K562 (cell line): Measurements from ENCODE around the gene EXTL1. TPM values are rescaled to one million over a fixed set of nuclear protein-coding genes. Genes with fewer than 3 reads are reported as not detected.

Experiments
- C11orf30 ChIP-seq: fragments of 450-650 bp; IDR thresholded peaks from 2 replicates; pipeline ENCODE4 v1.6.1; 2016; ENCODE audit warnings: low read depth, mild to moderate bottlenecking
- ETS2 ChIP-seq: IDR thresholded peaks from 2 replicates; pipeline ENCODE4 v1.6.1; 2016; ENCODE audit warnings: borderline replicate concordance, missing genetic modification characterization, mild to moderate bottlenecking, moderate library complexity, missing compliant biosample characterization; ENCODE audit not compliant: poor library complexity, severe bottlenecking
- FOXA3 ChIP-seq, 2 experiments: fragments of 450-650 bp in 1 of 2; sonication (generic) in 1 of 2; formaldehyde crosslinking; IDR thresholded peaks in 1 of 2; conservative IDR thresholded peaks in 1 of 2; 2 replicates each; pipeline versions ENCODE4 v1.4.0 to v1.8.0; 2020 to 2022; ENCODE audit warnings: mild to moderate bottlenecking in 2 of 2, missing genetic modification reagents in 1 of 2
- GMEB1 ChIP-seq: fragments of 250-450 bp; sonication (Bioruptor Pico); IDR thresholded peaks from 2 replicates; pipeline ENCODE4 v1.4.0; 2020; ENCODE audit warnings: mild to moderate bottlenecking
- HDAC6 ChIP-seq: IDR thresholded peaks from 2 replicates; pipeline ENCODE4 v1.6.1; 2012; ENCODE audit warnings: low read depth, mild to moderate bottlenecking, control low read depth, inconsistent platforms, low read length, moderate library complexity
- KAT2B ChIP-seq: IDR thresholded peaks from one replicate; pipeline ENCODE4 v1.6.1; 2012; ENCODE audit warnings: low read depth, mild to moderate bottlenecking, control low read depth, inconsistent platforms, low read length, moderate library complexity
- LARP7 ChIP-seq: fragments of 450-650 bp; IDR thresholded peaks from 2 replicates; pipeline ENCODE4 v1.6.1; 2016
- MTA1 ChIP-seq: fragments of 450-650 bp; IDR thresholded peaks from 2 replicates; pipeline ENCODE4 v1.6.1; 2017; ENCODE audit warnings: borderline replicate concordance
- OTX1 ChIP-seq: fragments of 450-650 bp; formaldehyde crosslinking; IDR thresholded peaks from 2 replicates; pipeline ENCODE4 v1.4.0; 2022; ENCODE audit warnings: mild to moderate bottlenecking
- POLR2AphosphoS2 ChIP-seq: IDR thresholded peaks from 2 replicates; pipeline ENCODE4 v1.6.1; 2012; ENCODE audit warnings: low read length, improper control_type of control experiment
- RNF2 ChIP-seq: sonication (generic); IDR thresholded peaks from 2 replicates; pipeline ENCODE4 v1.6.1; 2016
- TRIM25 ChIP-seq: fragments of 450-650 bp; IDR thresholded peaks from 2 replicates; pipeline ENCODE4 v1.7.0; 2016; ENCODE audit warnings: borderline replicate concordance
- ZKSCAN3 ChIP-seq: fragments of 250-450 bp; sonication (Bioruptor Pico); IDR thresholded peaks from 2 replicates; pipeline ENCODE4 v1.4.0; 2020
- ZNF3 ChIP-seq: fragments of 250-450 bp; sonication (Bioruptor Pico); IDR thresholded peaks from 2 replicates; pipeline ENCODE4 v1.5.0; 2021; ENCODE audit warnings: mild to moderate bottlenecking, moderate library complexity
- ZNF407 ChIP-seq: fragments of 450-650 bp; IDR thresholded peaks from 2 replicates; pipeline ENCODE4 v1.6.1; 2016; ENCODE audit warnings: low read depth
- ZNF830 ChIP-seq: fragments of 250-450 bp; sonication (Bioruptor Pico); IDR thresholded peaks from 2 replicates; pipeline ENCODE4 v1.5.0; 2021; ENCODE audit warnings: mild to moderate bottlenecking
- polyA plus RNA-seq, 8 experiments: library from polyadenylated mRNA; depleted of rRNA in 4 of 8; stranded (reverse) in 5 of 8; unstranded in 3 of 8; fragments of >200 nt; fragmentation: Nextera tagmentation in 2 of 8; fragmentation: Illumina TruSeq in 1 of 8; extraction: Ambion mirVana in 2 of 8; extraction: Trizol in 1 of 8; gene quantifications; 2 replicates each; pipeline versions ENCODE4 v1.2.1 to v1.2.3, GENCODE V29; 2011 to 2014; ENCODE audit warnings: inconsistent platforms in 1 of 8, missing spikeins in 1 of 8
- total RNA-seq, 7 experiments: library from RNA; depleted of rRNA in 6 of 7; stranded (reverse); fragments of >200 nt in 6 of 7; fragmentation: Illumina TruSeq in 2 of 7; extraction: Trizol in 2 of 7; gene quantifications; 2 replicates each; pipeline versions ENCODE4 v1.2.1 to v1.2.3, GENCODE V29; 2011 to 2021; ENCODE audit warnings: low replicate concordance in 1 of 7

The EXTL1 gene
- total and polyA plus RNA-seq, 9 of the 15 experiments (the other 6 are each of a cell fraction or from before 2014, with no cell fraction given) = 0.04 to 0.23 (median 0.08) TPM; not detected in 3

GRCh38 chr1:26035203-26035958 is 13.8 kb downstream of the EXTL1 start (continued):
- TF ChIP-seq C11orf30 (no peak; the same call in 1 of the 2 replicates), MTA1 (peak; percentile 31; the same call in 1 of the 2 replicates), ETS2 (tag) (no peak), ZNF830 (0 out of 2 replicates have a peak, but pooled peaks have one; percentile 42), HDAC6 (0 out of 2 replicates have a peak, but pooled peaks have one; percentile 36), POLR2AphosphoS2 (no peak), ZKSCAN3 (no peak), GMEB1 (CRISPR knock-in tag) (peak; percentile 45; the same call in 1 of the 2 replicates), RNF2 (peak; percentile 57), TRIM25 (no peak), ZNF3 (CRISPR knock-in tag) (no peak), FOXA3 (CRISPR knock-in tag; conservative IDR thresholded peaks at IDR 0.05 in 1 of 2, IDR thresholded peaks at IDR 0.05 in 1 of 2) (peak in 1 of 2 experiments; percentile 56; a peak in 1 of 4 replicates), ZNF407 (no peak; the same call in 1 of the 2 replicates), OTX1 (CRISPR knock-in tag) (peak; percentile 38; the same call in 1 of the 2 replicates), LARP7 (0 out of 2 replicates have a peak, but pooled peaks have one; percentile 60), KAT2B (peak; percentile 38)
